ENCODE results near the gene TTC34. TPM values are rescaled to one million over a fixed set of nuclear protein-coding genes. Genes with fewer than 3 reads are reported as not detected.
A peak's percentile ranks its signal among the peaks of the same experiment; 100 is the strongest.
"Not testable (repeated sequence)": the region's sequence is repeated elsewhere in the genome, so short reads cannot be mapped to it uniquely, and the experiment has no call there.

Gene TTC34
- total RNA-seq, 1 donor from 2014 or later, result 0.09 TPM

GRCh38 chr1:2627746-2628145 lies 173.7 kb downstream of the TTC34 start:
- Histone ChIP-seq H3K27ac (no peak overlapping the region), H3K36me3 (no peaks in the 10 kb centered on the region), H3K9ac (no peak overlapping the region), H4K20me1 (ENCODE audit: low read depth) (no peaks in the 10 kb centered on the region), H2AFZ (replicated peaks) (no peak overlapping the region), H3K4me3 (no peak overlapping the region), H3K4me2 (no peak overlapping the region), H3K27me3 (peaks cover 70% of the 10 kb centered on the region), H3F3A (ENCODE audit: low read depth) (peaks cover 19% of the 10 kb centered on the region), H3K4me1 (peaks cover 5% of the 10 kb centered on the region), H3K9me3 (ENCODE audit: low read depth) (no peaks in the 10 kb centered on the region), H3K79me2 (ENCODE audit: low read depth) (no peaks in the 10 kb centered on the region)
- H3K27me3 Mint-ChIP-seq (ENCODE audit: insufficient read depth, low read depth), result peaks cover 37% of the 10 kb centered on the region
- H3K4me3 Mint-ChIP-seq, result peak overlapping the region; percentile 75
- TF ChIP-seq EZH2phosphoT487 (IDR thresholded peaks at IDR 0.05) (no peak), EZH2 (IDR thresholded peaks at IDR 0.05) (no peak), CTCF (IDR thresholded peaks at IDR 0.05) (no peak)
- DNase-seq (ENCODE audit: low spot score), result no peak
- H3K27ac Mint-ChIP-seq, result no peak overlapping the region
- peaks cover 8% of the 10 kb centered on the region for H3K9me3 Mint-ChIP-seq
- H3K36me3 Mint-ChIP-seq, result peaks cover 6% of the 10 kb centered on the region
- H3K4me1 Mint-ChIP-seq, result peaks cover 19% of the 10 kb centered on the region

GRCh38 chr1:2625748-2626147 lies 175.7 kb downstream of the TTC34 start:
- H3K27ac ChIP-seq; H4K20me1 ChIP-seq (ENCODE audit: low read depth); H3K36me3 ChIP-seq; H3K79me2 ChIP-seq (ENCODE audit: low read depth); H3K9me3 Mint-ChIP-seq; DNase-seq (ENCODE audit: low spot score); H3K4me3 Mint-ChIP-seq; H2AFZ ChIP-seq (replicated peaks); H3K4me2 ChIP-seq; H3K4me1 ChIP-seq; H3K9me3 ChIP-seq (ENCODE audit: low read depth); H3K4me3 ChIP-seq; H3K9ac ChIP-seq; H3K27ac Mint-ChIP-seq; H3K36me3 Mint-ChIP-seq: not testable (repeated sequence)
- Mint-ChIP-seq H3K27me3 (ENCODE audit: insufficient read depth, low read depth) (peaks cover 33% of the 10 kb centered on the region), H3K4me1 (peaks cover 14% of the 10 kb centered on the region)
- H3K27me3 ChIP-seq, result peaks cover 82% of the 10 kb centered on the region
- H3F3A ChIP-seq (ENCODE audit: low read depth), result peaks cover 13% of the 10 kb centered on the region

GRCh38 chr1:2625311-2625710 lies 176.2 kb downstream of the TTC34 start:
- H3K4me3 ChIP-seq, result no peak overlapping the region
- no peak for TF ChIP-seq EZH2phosphoT487 (IDR thresholded peaks at IDR 0.05)
- no peak for TF ChIP-seq EZH2 (IDR thresholded peaks at IDR 0.05)
- no peak for TF ChIP-seq CTCF (IDR thresholded peaks at IDR 0.05)
- H3K9me3 ChIP-seq (ENCODE audit: low read depth), result no peaks in the 10 kb centered on the region
- Mint-ChIP-seq H3K36me3 (peaks cover under 1% of the 10 kb centered on the region), H3K27ac (no peak overlapping the region), H3K9me3 (peaks cover 5% of the 10 kb centered on the region), H3K4me1 (peaks cover 9% of the 10 kb centered on the region), H3K4me3 (no peak overlapping the region), H3K27me3 (ENCODE audit: insufficient read depth, low read depth) (peaks cover 28% of the 10 kb centered on the region)
- no peak overlapping the region for H3K9ac ChIP-seq
- H3K27ac ChIP-seq, result no peak overlapping the region
- peaks cover 9% of the 10 kb centered on the region for H3F3A ChIP-seq (ENCODE audit: low read depth)
- no peak for DNase-seq (ENCODE audit: low spot score)
- no peak overlapping the region for H3K4me2 ChIP-seq
- no peaks in the 10 kb centered on the region for H4K20me1 ChIP-seq (ENCODE audit: low read depth)
- H3K79me2 ChIP-seq (ENCODE audit: low read depth), result no peaks in the 10 kb centered on the region
- no peaks in the 10 kb centered on the region for H3K36me3 ChIP-seq
- no peak overlapping the region for H2AFZ ChIP-seq (replicated peaks)
- peaks cover 78% of the 10 kb centered on the region for H3K27me3 ChIP-seq
- peaks cover 5% of the 10 kb centered on the region for H3K4me1 ChIP-seq

GRCh38 chr1:2624735-2625300 lies 176.7 kb downstream of the TTC34 start:
- no peak overlapping the region for H3K27ac Mint-ChIP-seq
- TF ChIP-seq EZH2phosphoT487 (IDR thresholded peaks at IDR 0.05) (no peak), CTCF (IDR thresholded peaks at IDR 0.05) (no peak), EZH2 (IDR thresholded peaks at IDR 0.05) (no peak)
- no peak overlapping the region for H3K4me2 ChIP-seq
- no peaks in the 10 kb centered on the region for H3K36me3 ChIP-seq
- no peaks in the 10 kb centered on the region for H3K36me3 Mint-ChIP-seq
- H3K4me1 ChIP-seq, result peaks cover 5% of the 10 kb centered on the region
- no peak overlapping the region for H2AFZ ChIP-seq (replicated peaks)
- no peaks in the 10 kb centered on the region for H4K20me1 ChIP-seq (ENCODE audit: low read depth)
- no peak overlapping the region for H3K4me3 ChIP-seq
- peaks cover 23% of the 10 kb centered on the region for H3K27me3 Mint-ChIP-seq (ENCODE audit: insufficient read depth, low read depth)
- no peak for DNase-seq (ENCODE audit: low spot score)
- H3K79me2 ChIP-seq (ENCODE audit: low read depth), result no peaks in the 10 kb centered on the region
- no peaks in the 10 kb centered on the region for H3K9me3 ChIP-seq (ENCODE audit: low read depth)
- no peak overlapping the region for H3K4me3 Mint-ChIP-seq
- H3F3A ChIP-seq (ENCODE audit: low read depth), result peaks cover 4% of the 10 kb centered on the region
- H3K9ac ChIP-seq, result no peak overlapping the region
- peaks cover 5% of the 10 kb centered on the region for H3K4me1 Mint-ChIP-seq
- H3K27me3 ChIP-seq, result peaks cover 78% of the 10 kb centered on the region
- H3K27ac ChIP-seq, result no peak overlapping the region
- peaks cover 4% of the 10 kb centered on the region for H3K9me3 Mint-ChIP-seq

Measured in neural progenitor cell (in vitro differentiated cells).